Measurements from ENCODE around the gene AK6. TPM values are rescaled to one million over a fixed set of nuclear protein-coding genes. Genes with fewer than 3 reads are reported as not detected.

The AK6 gene
- total RNA-seq, 1 donor from 2014 or later, result 41.1 TPM

DNA sequence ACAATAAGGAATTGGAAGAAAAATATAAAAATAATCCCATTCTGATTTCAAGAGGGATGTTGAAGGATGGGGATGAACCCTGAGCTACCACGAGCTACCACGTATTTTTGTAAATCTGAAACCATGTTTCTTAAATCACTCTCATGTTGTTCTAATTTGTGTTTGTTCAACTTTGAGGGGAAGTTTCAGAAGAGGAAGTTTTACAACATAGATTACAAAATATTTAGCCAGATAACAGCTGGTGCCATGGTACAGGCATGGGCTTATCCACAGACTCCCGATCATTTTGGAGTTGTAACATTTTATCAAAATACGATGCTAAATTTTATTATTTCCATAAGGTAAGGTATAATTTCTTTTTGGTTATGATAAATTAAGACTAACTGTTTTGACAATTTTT, 51.9 kb downstream of the AK6 start:
- Mint-ChIP-seq H3K4me1 (no peaks in the 10 kb centered on the region), H3K9me3 (no peaks in the 10 kb centered on the region), H3K27ac (ENCODE audit: unreplicated experiment) (no peak overlapping the region), H3K27me3 (ENCODE audit: low read depth) (no peaks in the 10 kb centered on the region), H3K4me3 (no peak overlapping the region), H3K36me3 (ENCODE audit: low read depth) (no peaks in the 10 kb centered on the region)
- DNase-seq (ENCODE audit: low read depth, low spot score), result no peak
- TF ChIP-seq, protein P1, sequence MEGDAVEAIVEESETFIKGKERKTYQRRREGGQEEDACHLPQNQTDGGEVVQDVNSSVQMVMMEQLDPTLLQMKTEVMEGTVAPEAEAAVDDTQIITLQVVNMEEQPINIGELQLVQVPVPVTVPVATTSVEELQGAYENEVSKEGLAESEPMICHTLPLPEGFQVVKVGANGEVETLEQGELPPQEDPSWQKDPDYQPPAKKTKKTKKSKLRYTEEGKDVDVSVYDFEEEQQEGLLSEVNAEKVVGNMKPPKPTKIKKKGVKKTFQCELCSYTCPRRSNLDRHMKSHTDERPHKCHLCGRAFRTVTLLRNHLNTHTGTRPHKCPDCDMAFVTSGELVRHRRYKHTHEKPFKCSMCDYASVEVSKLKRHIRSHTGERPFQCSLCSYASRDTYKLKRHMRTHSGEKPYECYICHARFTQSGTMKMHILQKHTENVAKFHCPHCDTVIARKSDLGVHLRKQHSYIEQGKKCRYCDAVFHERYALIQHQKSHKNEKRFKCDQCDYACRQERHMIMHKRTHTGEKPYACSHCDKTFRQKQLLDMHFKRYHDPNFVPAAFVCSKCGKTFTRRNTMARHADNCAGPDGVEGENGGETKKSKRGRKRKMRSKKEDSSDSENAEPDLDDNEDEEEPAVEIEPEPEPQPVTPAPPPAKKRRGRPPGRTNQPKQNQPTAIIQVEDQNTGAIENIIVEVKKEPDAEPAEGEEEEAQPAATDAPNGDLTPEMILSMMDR (conservative IDR thresholded peaks at IDR 0.05), result no peak

DNA sequence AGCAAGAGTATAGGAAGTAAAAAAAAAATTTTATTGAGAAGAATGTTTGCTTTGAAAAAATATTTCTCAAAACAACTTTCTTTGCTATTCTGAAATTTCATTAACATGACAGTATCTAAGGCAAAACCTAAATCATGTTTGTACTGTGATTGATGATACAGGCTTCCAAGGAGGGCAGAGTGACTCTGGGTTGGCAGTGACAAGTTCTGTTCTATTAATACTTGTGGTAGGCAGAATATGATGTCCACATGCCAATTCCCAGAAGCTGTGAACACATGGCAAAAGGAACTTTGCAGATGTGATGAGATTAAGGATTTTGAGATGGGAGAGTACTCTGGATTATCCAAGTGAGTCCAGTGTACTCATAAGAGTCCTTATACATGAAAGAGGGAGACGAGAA, 53.3 kb downstream of the AK6 start:
- Mint-ChIP-seq H3K27ac (ENCODE audit: unreplicated experiment) (no peak overlapping the region), H3K4me3 (no peak overlapping the region), H3K27me3 (ENCODE audit: low read depth) (no peaks in the 10 kb centered on the region), H3K9me3 (no peaks in the 10 kb centered on the region), H3K4me1 (no peaks in the 10 kb centered on the region), H3K36me3 (ENCODE audit: low read depth) (no peaks in the 10 kb centered on the region)
- DNase-seq (ENCODE audit: low read depth, low spot score), result no peak
- TF ChIP-seq, protein P1 (conservative IDR thresholded peaks at IDR 0.05), result no peak

DNA sequence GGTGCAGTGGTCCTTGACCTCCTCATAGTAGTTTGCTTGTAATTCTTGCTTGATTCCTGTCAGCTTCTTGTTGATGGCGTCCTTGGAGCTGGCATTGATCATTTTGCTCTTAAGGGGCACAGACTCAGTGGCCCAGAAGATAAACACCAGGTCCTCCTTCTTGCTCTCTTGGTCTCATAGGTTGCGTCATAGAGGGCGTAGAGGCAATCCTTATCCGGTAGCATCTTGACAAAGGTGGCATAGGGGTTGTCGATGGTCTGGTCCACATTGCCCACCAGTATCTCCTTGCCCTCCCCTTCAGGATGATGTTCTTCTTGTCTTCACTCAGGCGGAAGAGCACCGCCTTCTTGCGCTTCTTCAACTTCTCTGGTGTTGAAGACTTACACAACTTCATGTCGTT, 55.9 kb downstream of the AK6 start:
- TF ChIP-seq, protein P1 (conservative IDR thresholded peaks at IDR 0.05), result no peak
- Mint-ChIP-seq H3K27ac (ENCODE audit: unreplicated experiment) (no peak overlapping the region), H3K9me3 (peaks cover 4% of the 10 kb centered on the region), H3K27me3 (ENCODE audit: low read depth) (no peaks in the 10 kb centered on the region), H3K4me3 (no peak overlapping the region), H3K4me1 (no peaks in the 10 kb centered on the region), H3K36me3 (ENCODE audit: low read depth) (peaks cover 6% of the 10 kb centered on the region)
- DNase-seq (ENCODE audit: low read depth, low spot score), result no peak

DNA sequence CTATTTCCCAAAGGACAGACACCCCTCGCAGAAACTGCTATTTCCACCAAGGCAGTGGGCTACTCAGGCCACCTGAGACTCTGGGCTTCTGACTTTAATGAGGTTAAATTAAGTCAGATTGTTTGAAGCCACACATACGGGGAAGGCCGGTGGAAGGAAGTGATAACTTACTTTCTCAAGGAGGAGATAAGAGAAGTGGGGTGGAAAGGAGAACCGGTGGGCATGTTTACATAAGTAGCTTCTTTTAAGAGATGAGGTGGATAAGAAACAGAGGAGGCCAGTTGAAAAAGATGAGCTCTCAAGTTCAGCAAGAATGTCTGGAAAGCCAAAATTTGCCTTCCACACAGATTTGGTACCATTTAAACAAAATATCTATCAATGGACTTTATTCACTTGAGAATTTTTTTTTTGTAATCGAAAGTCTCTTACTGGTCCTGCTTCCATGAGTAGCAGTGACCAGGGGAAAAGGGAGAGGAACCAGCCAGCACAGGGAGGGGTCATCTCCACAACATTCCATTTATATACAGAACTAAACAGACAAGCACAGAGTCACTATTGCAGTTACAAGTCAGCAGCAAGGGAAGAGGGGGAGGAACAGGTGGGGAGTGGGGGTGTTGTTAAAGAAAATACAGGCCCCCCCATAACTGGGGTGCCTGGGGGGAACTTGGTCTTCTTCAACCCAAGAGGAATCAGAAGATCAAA, 56.7 kb downstream of the AK6 start:
- peaks cover 8% of the 10 kb centered on the region for H3K36me3 Mint-ChIP-seq (ENCODE audit: low read depth)
- no peaks in the 10 kb centered on the region for H3K4me1 Mint-ChIP-seq
- H3K27me3 Mint-ChIP-seq (ENCODE audit: low read depth), result no peaks in the 10 kb centered on the region
- TF ChIP-seq, protein P1 (conservative IDR thresholded peaks at IDR 0.05), result no peak
- DNase-seq (ENCODE audit: low read depth, low spot score), result no peak
- no peak overlapping the region for H3K4me3 Mint-ChIP-seq
- H3K27ac Mint-ChIP-seq (ENCODE audit: unreplicated experiment), result no peak overlapping the region
- peaks cover 7% of the 10 kb centered on the region for H3K9me3 Mint-ChIP-seq

DNA sequence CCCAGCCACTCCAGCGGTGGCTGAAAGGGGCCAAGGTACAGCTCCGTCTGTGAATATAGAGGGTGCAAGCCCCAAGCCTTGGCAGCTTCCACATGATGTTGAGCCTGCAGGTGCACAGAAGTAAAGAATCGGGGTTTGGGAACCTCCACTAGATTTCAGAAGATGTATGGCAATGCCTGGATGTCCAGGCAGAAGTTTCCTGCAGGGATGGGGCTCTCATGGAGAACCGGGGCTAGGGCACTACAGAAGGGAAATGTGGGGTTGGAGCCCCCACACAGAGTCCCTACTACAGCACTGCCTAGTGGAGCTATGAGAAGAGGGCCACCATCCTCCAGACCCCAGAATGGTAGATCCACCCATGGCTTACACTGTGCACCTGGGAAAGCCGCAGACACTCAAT, 59.9 kb downstream of the AK6 start:
- TF ChIP-seq, protein P1 (conservative IDR thresholded peaks at IDR 0.05), result no peak
- peaks cover 8% of the 10 kb centered on the region for H3K36me3 Mint-ChIP-seq (ENCODE audit: low read depth)
- no peak overlapping the region for H3K27ac Mint-ChIP-seq (ENCODE audit: unreplicated experiment)
- no peaks in the 10 kb centered on the region for H3K4me1 Mint-ChIP-seq
- no peak overlapping the region for H3K4me3 Mint-ChIP-seq
- H3K27me3 Mint-ChIP-seq (ENCODE audit: low read depth), result no peaks in the 10 kb centered on the region
- DNase-seq (ENCODE audit: low read depth, low spot score), result no peak
- H3K9me3 Mint-ChIP-seq, result peaks cover 7% of the 10 kb centered on the region

Measured in neural crest cell (in vitro differentiated cells).